Measurements from ENCODE around the gene SPO11.

- TF ChIP-seq CTCF (conservative IDR thresholded peaks at IDR 0.05; ENCODE audit: low read length) (no peak), EZH2phosphoT487 (IDR thresholded peaks at IDR 0.05; ENCODE audit: borderline replicate concordance) (no peak)
Observed at GRCh38 chr20:57387945-57388371, 58.4 kb downstream of the SPO11 start.

Measured in Loucy (cell line).